Measurements from ENCODE around the gene CGB7. TPM values are rescaled to one million over a fixed set of nuclear protein-coding genes. Genes with fewer than 3 reads are reported as not detected.
A peak's percentile ranks its signal among the peaks of the same experiment; 100 is the strongest.
"Not testable (repeated sequence)": the region's sequence is repeated elsewhere in the genome, so short reads cannot be mapped to it uniquely, and the experiment has no call there.

Gene CGB7
- total RNA-seq, 1 donor from 2014 or later, result not detected

DNA sequence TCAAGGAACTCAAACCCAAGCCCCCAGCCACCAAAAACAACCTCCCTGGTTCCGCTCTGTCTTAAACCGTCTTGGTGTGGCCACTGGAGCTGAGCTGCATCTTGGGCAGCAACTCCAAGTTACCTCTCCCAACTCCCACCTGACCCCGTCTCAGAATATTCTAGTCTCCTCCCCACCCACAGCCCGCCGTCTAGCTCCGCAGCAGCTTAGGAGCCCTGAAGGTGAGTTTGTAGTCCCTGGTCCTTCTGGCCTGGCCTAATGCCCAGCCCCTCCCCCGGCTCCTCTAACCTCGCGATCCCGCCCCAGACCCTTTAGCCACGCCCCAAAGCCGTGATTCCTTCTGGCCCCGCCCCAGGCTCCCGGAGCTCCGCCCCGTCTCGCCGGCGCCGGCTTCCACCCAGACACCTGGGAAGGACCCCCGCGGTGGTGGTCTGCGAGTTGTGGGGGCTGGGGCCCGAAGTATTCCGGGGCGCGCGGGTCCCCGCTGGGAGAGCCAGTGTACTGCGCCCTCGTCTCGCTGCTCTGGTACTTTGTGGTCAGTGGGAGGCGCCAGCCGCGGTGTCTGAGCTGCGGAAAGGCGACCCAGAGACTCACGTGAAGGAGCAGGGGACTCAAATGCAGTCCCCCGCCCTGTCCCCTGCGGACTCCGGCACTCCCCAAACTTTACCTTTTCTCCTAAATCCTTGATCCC lies 38.2 kb downstream of the CGB7 start:
- Mint-ChIP-seq H3K4me3 (ENCODE audit: unreplicated experiment) (peak overlapping the region; percentile 61), H3K9me3 (ENCODE audit: unreplicated experiment) (no peaks in the 10 kb centered on the region), H3K4me1 (ENCODE audit: low read depth, unreplicated experiment) (no peaks in the 10 kb centered on the region), H3K27ac (ENCODE audit: unreplicated experiment) (no peak overlapping the region), H3K27me3 (ENCODE audit: unreplicated experiment) (peaks cover 11% of the 10 kb centered on the region), H3K36me3 (ENCODE audit: unreplicated experiment) (no peaks in the 10 kb centered on the region)
- TF ChIP-seq, protein P1, sequence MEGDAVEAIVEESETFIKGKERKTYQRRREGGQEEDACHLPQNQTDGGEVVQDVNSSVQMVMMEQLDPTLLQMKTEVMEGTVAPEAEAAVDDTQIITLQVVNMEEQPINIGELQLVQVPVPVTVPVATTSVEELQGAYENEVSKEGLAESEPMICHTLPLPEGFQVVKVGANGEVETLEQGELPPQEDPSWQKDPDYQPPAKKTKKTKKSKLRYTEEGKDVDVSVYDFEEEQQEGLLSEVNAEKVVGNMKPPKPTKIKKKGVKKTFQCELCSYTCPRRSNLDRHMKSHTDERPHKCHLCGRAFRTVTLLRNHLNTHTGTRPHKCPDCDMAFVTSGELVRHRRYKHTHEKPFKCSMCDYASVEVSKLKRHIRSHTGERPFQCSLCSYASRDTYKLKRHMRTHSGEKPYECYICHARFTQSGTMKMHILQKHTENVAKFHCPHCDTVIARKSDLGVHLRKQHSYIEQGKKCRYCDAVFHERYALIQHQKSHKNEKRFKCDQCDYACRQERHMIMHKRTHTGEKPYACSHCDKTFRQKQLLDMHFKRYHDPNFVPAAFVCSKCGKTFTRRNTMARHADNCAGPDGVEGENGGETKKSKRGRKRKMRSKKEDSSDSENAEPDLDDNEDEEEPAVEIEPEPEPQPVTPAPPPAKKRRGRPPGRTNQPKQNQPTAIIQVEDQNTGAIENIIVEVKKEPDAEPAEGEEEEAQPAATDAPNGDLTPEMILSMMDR (IDR thresholded peaks at IDR 0.05; ENCODE audit: partially characterized antibody, unreplicated experiment), result no peak
- peak; percentile 52 for DNase-seq

DNA sequence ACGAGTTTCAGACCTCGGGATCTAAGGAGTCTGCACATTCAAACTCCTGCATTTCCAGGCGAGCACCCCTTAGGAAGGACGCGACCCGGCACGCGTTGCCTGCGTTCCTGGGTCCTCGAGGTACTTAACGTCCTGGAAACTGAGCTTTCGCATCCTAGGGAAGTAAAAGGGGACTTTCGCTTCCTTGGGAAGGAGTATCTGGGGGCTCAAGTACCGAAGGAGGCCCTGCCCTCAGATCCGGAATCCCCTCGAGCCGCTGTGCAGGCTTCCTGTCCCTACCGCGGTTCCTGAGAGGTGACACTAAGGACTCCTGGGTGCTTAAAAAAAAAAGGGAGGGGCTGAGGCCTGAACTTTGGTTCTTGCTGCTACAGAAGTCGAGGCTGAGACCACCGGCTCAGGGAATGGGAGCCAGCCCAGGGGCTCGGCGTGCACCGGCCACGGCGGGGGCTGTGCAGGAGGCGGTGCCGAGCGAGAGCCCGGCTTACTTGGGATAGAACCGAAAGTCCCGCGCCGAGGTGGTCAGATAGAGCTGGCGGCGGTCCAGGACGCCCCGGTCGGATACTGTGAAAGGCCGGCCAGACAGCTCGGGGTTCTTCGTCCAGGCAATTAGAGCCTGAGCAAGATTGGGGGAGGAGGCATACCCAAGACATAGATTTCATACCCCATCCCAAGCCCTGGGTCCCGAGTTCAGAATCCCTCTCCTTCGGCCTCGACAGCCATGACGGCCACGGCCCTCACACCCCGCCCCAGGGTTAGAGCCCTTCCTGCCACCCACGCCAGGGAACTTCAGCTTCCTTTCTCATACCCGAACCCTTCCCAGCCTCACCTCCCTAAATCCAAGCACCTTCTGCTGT lies 38.9 kb downstream of the CGB7 start:
- H3K27ac Mint-ChIP-seq (ENCODE audit: unreplicated experiment); H3K4me1 Mint-ChIP-seq (ENCODE audit: low read depth, unreplicated experiment); DNase-seq; H3K9me3 Mint-ChIP-seq (ENCODE audit: unreplicated experiment); H3K36me3 Mint-ChIP-seq (ENCODE audit: unreplicated experiment): not testable (repeated sequence)
- peak overlapping the region; percentile 61 for H3K4me3 Mint-ChIP-seq (ENCODE audit: unreplicated experiment)
- H3K27me3 Mint-ChIP-seq (ENCODE audit: unreplicated experiment), result peaks cover 11% of the 10 kb centered on the region

DNA sequence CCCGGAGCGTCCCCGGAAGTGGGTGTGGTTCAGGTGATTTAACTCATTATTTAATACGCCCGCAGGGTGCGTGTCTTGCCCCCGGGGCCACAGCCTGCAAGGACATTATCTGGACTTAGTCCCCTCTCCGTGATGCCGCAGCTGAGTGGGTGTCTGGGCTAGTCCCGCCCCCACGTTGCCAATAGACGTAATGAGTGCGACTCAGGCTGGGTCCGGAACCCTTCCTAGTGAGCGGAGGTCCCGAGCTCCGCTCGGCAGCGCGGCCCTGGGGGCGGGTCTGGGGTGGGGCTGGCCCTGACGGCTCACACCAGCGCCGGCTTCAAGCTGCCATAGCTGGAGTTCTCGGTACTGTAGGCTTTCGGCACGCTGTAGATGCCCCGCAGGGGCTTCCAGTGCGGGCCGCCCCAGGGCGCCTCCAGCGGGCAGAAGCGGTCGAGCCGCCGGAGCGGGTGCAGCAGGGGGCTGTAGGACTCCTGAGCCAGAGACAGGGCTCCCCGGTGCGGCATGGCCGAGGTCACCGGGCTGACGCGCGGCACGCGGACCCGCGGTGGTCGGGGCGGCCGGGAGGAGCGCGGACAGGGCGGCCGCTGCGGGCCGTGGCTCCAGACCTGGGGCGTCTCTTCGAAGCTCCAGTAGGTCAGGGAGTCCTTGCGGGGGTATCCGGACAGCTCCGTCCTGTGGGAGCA lies 39.7 kb downstream of the CGB7 start:
- TF ChIP-seq, protein P1 (IDR thresholded peaks at IDR 0.05; ENCODE audit: partially characterized antibody, unreplicated experiment), result peak; percentile 50

DNA sequence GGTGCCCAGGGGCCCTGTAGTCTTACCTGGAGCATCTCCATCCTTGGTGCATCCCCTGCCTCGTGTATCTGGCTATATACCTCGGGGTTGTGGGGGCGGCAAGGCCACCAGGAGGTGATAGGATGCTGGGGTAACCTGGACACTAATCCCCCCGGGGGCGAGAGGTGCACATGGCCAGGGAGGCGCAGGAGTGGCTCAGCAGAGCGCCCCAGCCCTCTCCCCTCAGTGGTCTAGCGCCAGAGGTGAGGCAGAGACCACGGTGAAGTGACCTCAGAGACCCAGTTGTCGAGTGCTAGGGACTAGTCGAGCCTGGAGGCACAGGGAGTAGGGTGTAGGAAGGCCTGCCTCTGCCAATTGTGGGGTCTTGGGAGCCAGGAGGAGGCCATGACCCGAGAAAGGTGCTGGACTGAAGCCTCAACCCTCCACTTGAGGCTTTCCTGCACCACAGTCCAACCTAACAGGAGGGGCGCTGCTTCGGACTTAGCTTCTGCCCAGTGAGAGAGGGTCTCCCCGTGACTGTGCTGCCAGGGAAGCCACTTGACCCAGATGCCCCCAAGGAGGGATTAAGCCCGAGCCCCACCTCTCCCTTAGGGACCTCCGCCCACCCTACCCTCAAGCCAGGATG lies 40.4 kb downstream of the CGB7 start, which contains the start of gene LHB:
TSS of gene LHB (minus strand) at position 51 of the 625 bp plus-strand sequence. CDS start at position 41, 10 bp downstream.
- H3K27me3 Mint-ChIP-seq (ENCODE audit: unreplicated experiment), result peaks cover 15% of the 10 kb centered on the region
- no peak for DNase-seq

More for the DNA sequence above, 39.7 kb downstream of the CGB7 start:
- no peak overlapping the region for H3K4me3 Mint-ChIP-seq (ENCODE audit: unreplicated experiment)
- H3K36me3 Mint-ChIP-seq (ENCODE audit: unreplicated experiment), result no peaks in the 10 kb centered on the region
- H3K9me3 Mint-ChIP-seq (ENCODE audit: unreplicated experiment), result no peaks in the 10 kb centered on the region
- no peak overlapping the region for H3K27ac Mint-ChIP-seq (ENCODE audit: unreplicated experiment)
- H3K27me3 Mint-ChIP-seq (ENCODE audit: unreplicated experiment), result peaks cover 11% of the 10 kb centered on the region
- peaks cover 3% of the 10 kb centered on the region for H3K4me1 Mint-ChIP-seq (ENCODE audit: low read depth, unreplicated experiment)
- peak; percentile 76 for DNase-seq

More for the DNA sequence above, 40.4 kb downstream of the CGB7 start, which contains the start of gene LHB:
- Mint-ChIP-seq H3K4me1 (ENCODE audit: low read depth, unreplicated experiment) (peaks cover 3% of the 10 kb centered on the region), H3K27ac (ENCODE audit: unreplicated experiment) (no peak within 1 kb of the TSS), H3K9me3 (ENCODE audit: unreplicated experiment) (no peaks in the 10 kb centered on the region), H3K4me3 (ENCODE audit: unreplicated experiment) (no peak within 1 kb of the TSS), H3K36me3 (ENCODE audit: unreplicated experiment) (no peaks in the 10 kb centered on the region)
- TF ChIP-seq, protein P1 (IDR thresholded peaks at IDR 0.05; ENCODE audit: partially characterized antibody, unreplicated experiment), result no peak

All from glutamatergic neuron (in vitro differentiated cells).